ENCODE results near the gene TMC2.

Gene TMC2

GRCh38 chr20:2626853-2627541 lies 90.6 kb downstream of the TMC2 start:
- DNase-seq (ENCODE audit: low spot score) = no peak

DNA sequence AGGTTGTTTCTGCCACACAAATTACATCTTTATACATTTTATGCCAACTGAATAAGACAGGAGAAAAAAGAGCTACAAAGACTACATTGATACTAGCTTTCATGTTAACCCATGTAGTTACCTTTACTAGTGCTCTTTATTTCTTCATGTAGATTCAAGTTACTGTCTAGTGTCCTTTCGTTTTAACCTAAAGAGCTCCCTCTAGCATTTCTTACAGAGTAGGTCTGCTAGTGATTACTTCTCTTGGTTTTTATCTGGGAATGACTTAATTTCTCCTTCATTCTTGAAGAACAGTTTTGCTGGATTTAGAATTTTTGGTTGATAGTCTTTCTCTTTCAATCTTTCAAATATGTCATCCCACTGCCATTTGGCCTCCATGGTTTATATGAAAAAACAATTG lies 94.9 kb downstream of the TMC2 start:
- no peak for DNase-seq (ENCODE audit: low spot score)

- no peak for DNase-seq (ENCODE audit: low spot score)
These were observed 97.0 kb downstream of the TMC2 start for GRCh38 chr20:2633381-2633780.

DNA sequence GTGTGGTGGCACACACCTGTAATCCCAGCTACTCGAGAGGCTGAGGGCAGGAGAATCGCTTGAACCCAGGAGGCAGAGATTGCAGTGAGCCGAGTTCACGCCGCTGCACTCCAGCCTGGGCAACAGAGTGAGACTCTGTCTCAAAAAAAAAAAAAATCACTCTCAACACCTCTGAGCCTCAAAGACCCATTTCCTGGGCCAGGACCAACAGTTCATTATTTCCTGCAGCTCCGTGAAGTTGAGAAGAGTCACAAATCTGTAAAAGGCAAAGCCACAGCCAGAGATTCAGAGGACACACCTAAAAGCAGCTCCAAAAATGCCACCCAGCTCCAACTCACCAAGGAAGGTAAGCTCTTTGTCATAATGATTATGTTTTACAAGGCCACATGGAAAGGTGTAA lies 100.9 kb downstream of the TMC2 start:
- DNase-seq (ENCODE audit: low spot score) = no peak

DNA sequence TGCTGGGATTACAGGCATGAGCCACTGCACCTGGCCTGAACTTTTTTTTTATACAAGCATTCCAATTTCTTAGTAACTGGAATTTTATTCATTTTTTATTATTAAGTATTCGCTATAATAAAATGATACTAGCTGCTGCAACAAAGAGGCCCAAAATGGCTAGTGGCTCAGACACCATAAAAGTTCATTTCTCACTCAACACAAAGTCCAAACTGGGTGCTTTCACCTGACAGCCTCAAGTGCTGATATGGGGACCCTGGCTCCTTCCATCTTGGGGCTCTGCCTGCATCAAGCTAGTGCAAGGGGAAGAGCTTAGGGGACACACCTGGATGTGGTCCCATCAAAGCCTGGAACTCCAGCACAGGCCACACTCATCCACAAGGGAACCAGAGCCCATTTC lies 103.9 kb downstream of the TMC2 start:
- DNase-seq (ENCODE audit: low spot score) = no peak

- DNase-seq (ENCODE audit: low spot score) = no peak
These were observed 104.5 kb downstream of the TMC2 start for GRCh38 chr20:2640899-2641298.

DNA sequence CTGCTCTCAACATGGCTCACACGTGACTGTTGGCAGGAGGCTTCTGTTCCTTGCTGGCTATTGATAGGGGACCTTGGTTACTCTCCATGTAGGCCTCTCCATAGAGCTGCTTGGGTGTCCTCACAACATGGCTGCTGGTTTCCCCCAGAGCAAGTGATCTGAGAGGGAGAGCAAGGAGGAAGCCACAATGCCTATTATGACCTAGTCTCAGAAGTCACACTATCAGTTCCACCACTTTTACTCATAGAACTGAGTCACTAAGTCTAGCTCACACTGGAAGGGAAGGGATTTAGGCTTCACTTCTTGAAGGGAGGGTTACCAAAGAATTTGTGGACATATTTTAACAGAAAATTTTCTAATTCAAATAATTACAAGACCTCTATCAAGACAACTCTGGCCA lies 107.3 kb downstream of the TMC2 start:
- no peak for DNase-seq (ENCODE audit: low spot score)

GRCh38 chr20:2651772-2652723 lies 115.7 kb downstream of the TMC2 start, which contains the start of gene NOP56:
TSS of gene NOP56 (plus strand) at chr20:2652632. CDS start at chr20:2652661, 29 bp downstream.
- DNase-seq (ENCODE audit: low spot score) = peak; percentile 92

DNA sequence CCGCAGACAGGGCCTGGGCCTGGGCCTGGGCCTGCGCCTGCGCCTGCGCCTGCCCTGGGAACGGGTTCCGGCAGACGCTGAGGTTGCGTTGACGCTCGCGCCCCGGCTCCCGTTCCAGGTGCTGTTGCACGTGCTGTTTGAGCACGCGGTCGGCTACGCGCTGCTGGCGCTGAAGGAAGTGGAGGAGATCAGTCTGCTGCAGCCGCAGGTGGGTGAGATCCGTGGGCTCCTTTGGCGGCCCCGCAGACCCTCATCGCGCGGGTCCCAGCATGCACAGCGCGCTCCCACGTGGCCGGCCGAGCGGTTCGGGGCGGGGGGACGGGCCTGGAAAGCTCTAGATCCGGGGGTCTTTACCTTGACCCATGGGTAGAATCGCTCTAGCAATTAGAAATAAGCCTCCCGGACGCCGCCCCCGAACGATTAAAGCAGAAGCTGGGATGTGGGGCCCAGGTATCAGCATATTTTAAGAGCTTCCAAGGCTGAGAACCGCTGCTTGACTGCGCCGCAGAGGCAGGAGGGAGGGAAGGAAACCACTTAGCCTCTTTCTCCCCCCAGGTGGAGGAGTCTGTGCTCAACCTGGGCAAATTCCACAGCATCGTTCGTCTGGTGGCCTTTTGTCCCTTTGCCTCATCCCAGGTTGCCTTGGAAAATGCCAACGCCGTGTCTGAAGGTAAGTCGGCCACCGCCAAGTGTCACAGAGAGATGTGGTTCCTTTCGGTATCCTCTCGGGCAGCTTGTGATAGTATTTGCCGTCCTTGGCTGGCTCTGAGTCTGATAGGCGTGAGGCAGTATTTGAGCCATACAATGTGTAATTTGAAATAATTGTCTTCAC lies 116.6 kb downstream of the TMC2 start:
- DNase-seq (ENCODE audit: low spot score) = peak; percentile 18

- no peak for DNase-seq (ENCODE audit: low spot score)
These were observed 117.4 kb downstream of the TMC2 start for GRCh38 chr20:2653556-2654383.

DNA sequence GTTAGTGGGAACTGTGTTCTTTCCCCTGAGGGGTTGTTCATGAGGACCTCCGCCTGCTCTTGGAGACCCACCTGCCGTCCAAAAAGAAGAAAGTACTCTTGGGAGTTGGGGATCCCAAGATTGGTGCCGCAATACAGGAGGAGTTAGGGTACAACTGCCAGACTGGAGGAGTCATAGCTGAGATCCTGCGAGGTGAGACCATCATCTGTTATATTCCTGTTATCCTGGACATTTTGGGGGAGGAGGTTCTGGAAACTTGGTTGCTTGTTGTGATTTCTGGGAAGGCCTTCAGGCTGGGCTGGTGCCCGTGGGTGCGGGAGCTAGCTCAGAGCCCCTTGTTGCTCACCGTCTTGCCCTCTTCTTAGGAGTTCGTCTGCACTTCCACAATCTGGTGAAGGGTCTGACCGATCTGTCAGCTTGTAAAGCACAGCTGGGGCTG lies 118.0 kb downstream of the TMC2 start:
- DNase-seq (ENCODE audit: low spot score) = no peak

DNA sequence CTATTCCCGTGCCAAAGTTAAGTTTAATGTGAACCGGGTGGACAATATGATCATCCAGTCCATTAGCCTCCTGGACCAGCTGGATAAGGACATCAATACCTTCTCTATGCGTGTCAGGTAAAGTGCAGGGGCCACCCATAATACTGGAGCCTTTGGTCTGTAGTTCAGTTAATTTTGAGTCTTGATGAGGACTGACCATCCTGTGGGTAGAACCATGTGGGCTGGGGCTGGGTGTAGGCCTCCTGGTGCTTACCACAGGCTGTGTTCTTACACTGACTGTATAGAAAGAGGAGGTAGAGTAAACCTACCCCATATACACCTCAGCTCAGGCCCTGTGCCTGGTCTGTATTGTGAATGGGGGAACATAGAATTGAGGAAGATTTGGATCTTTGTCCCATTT lies 118.5 kb downstream of the TMC2 start:
- no peak for DNase-seq (ENCODE audit: low spot score)

- DNase-seq (ENCODE audit: low spot score) = no peak
These were observed 119.2 kb downstream of the TMC2 start for GRCh38 chr20:2655331-2656116.

DNA sequence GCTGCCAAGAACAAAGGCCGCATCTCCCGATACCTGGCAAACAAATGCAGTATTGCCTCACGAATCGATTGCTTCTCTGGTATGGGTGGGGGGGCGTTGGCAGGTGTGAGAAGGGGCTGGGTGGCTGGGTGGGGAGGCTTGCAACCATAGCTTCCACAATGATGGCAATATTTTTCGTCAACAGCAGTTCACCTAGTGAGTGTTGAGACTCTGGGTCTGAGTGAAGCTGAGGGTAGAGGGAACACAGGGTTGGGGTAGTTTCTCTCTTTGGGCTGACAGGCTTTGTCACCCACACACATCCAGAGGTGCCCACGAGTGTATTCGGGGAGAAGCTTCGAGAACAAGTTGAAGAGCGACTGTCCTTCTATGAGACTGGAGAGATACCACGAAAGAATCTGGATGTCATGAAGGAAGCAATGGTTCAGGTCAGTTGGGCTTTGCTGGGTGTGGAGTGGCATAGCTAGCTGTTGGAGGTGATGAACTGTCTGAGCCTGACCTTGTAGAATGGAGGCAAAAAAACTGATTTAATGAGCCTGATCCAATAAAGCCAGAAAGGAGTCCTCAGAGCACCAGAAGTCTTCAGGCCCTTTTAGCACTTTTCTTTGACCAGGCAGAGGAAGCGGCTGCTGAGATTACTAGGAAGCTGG lies 120.2 kb downstream of the TMC2 start:
- no peak for DNase-seq (ENCODE audit: low spot score)

DNA sequence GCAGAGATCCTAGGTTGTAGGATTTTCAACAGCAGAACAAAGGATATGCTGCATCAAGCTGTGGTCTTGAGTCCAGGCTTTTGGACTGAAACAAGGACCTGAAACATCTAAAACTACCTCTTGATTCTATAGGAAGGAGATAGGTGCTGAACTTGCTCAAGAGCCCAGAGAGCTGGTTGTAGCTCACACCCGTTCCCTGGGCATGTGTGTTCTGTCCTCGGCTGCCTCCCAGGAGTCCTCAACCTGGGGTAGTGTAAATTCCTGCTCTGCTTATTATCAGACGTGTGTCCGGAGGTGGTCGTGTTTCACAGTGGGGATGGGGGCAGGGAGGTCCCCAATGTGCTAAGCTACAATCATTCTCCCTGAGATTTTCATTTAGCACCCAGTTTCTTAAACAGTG lies 120.9 kb downstream of the TMC2 start:
- DNase-seq (ENCODE audit: low spot score) = no peak

DNA sequence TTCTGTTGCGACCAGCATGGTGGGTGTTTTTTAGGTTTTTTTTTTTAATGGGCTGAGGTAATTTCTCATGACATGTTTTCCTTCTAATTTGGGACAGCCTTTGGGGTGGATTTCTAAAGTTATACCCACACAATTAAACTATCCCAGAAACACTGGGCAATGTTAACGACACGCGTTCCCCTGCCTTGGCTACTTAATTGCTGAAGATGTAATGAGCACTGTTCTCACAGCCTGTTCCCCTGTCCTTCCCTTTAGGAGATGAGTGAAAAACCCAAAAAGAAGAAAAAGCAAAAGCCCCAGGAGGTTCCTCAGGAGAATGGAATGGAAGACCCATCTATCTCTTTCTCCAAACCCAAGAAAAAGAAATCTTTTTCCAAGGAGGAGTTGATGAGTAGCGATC lies 121.3 kb downstream of the TMC2 start:
- no peak for DNase-seq (ENCODE audit: low spot score)

DNA sequence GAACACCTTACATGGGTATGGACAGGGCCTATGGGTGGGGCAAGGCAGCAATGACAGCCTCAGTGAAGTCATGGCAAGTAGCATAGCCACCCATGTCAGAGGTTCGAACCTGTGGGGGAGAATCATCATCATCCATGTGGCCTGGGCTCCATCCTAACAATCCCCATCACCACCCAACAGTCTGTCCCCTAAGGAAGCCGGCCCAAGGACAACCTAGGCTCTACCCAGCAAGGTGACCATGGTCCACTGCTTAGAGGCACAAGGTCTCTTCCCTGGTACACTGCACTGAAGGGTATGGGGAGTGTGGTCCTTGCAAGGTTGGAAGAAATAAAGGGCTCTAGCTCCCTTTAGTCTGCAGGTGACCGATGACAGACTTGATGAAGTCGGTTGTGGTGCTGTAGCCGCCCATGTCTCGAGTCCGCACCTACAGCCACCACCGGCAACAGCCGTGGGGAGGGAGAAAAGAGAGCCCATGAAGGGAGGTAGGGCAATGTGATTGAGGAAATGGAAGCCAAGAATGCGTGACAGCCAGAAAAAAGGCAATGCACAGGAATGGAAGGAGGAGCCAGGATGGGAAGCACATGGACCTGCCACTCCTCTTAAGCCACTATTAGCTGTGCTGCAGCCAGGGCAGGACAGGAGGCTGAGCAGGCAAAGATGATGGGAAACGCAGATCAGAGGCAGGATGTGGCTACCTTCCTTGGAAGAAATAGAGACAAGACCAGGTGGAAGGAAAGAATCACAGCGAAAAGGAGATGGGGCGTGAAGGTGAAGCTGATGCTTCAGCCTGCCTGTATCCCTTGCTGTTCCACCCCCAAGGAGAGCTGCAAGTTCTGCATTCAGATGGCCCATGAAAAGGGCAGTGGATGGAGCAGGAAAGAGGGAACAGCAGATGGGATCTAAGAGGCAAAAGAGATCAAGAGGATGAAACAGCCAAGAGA lies 122.3 kb downstream of the TMC2 start:
- no peak for DNase-seq (ENCODE audit: low spot score)

DNA sequence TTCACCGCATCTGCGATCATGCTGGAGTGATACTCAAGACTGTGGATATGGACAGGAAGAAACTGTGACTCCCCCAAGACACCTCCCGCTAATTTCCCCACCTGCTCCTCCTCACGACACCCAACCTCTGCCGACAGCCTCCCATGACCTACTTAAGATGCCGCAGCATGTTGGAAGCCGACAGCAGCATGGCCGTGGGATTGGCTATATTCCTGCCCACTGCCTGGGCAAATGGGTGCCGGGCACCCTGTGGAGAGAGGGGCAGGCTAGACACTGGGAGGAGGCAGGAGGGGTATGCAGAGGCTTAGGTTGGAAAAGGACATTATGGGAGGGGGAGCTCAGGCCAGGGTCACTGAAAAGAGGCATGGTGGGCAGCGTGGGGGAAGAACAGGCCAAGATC lies 123.2 kb downstream of the TMC2 start:
- DNase-seq (ENCODE audit: low spot score) = no peak

- DNase-seq (ENCODE audit: low spot score) = no peak
These were observed 127.1 kb downstream of the TMC2 start for GRCh38 chr20:2663364-2663886.
